SK-MEL-5 (cell line): ENCODE measurements around the gene HOXD3. TPM values are rescaled to one million over a fixed set of nuclear protein-coding genes. Genes with fewer than 3 reads are reported as not detected.
A peak's percentile ranks its signal among the peaks of the same experiment; 100 is the strongest.

ENCODE experiments used
- DNase-seq: peaks from one replicate; pipeline ENCODE4 v3.0.0-alpha.2; 2016; ENCODE audit warnings: low read depth, low spot score
- in situ Hi-C: cut with HindIII; loops from 2 replicates; pipeline ENCODE4 v1.10.0; 2016; ENCODE audit warnings: low sequenced_read_pairs, high pct_unique_total_duplicates, low pct_unique_long_range_greater_than_20kb
- total RNA-seq: library from RNA; depleted of rRNA; stranded (reverse); fragments of >200 nt; shearing (Covaris generic); gene quantifications from 2 replicates; pipeline ENCODE4 v1.2.3, GENCODE V29; 2014

HOXD3 gene
- total RNA-seq, 1 experiment from 2014 or later, result 4.9 TPM

DNA sequence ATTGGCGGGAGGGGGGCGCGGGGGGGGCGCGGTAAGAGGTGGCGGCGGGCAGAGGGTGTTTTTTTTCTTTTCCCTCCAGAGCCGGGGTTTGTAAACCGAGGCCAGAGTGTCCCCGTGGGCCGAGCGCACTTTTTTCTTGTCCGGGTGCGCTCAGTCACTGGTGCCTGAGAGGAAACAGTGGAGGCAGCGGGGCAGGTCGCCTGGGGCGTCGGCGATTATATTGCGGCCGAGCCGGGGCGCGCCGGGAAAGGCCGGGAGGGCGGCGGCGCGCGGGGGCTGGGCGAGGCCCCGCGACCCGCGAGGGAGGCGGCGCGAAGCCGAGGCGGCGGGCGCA, 27.3 kb upstream of the HOXD3 start:
- DNase-seq, result no peak
- in situ Hi-C loops, result no loop called here

DNA sequence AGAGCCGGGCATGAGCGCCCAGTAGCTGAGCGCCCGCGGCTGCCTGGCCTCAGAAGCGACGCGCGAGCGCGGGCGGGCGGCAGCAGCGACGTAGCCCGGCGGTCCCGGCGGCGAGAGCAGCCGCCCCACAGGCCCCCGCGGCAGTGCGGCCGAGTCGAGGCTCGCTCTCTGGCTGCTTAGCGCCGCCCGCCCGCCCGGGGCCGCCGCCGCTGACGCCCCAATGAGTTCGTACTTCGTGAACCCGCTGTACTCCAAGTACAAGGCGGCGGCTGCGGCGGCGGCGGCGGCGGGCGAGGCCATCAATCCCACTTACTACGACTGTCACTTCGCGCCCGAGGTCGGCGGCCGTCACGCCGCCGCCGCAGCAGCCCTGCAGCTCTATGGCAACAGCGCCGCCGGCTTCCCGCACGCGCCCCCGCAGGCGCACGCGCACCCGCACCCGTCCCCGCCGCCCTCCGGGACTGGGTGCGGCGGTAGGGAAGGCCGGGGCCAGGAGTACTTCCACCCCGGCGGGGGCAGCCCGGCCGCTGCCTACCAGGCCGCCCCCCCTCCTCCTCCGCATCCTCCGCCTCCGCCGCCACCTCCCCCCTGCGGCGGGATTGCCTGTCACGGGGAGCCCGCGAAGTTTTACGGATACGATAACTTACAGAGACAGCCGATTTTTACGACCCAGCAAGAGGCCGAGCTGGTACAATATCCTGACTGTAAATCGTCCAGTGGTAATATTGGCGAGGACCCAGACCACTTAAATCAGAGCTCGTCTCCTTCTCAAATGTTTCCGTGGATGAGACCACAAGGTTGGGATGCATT, 26.8 kb upstream of the HOXD3 start:
- DNase-seq, result peak; percentile 61
- in situ Hi-C loops, result no loop called here

GRCh38 chr2:176130957-176131847, 25.9 kb upstream of the HOXD3 start:
- no peak for DNase-seq
- in situ Hi-C loops, result no loop called here

DNA sequence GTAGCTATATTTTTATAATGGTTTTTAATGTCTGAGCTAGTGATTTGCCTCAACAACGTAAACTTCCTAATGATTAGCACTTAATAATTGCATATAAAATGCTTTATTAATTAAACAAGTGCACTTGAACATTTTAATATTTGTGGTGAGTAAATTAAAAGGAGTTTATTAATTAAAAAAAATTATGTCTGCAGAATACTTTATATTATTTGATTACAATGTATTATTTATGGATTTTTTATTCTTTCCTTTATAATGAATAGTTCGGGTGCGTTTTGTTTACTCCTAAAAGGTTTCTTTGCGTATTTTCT, 25.3 kb upstream of the HOXD3 start:
- no peak for DNase-seq
- in situ Hi-C loops, result no loop called here

DNA sequence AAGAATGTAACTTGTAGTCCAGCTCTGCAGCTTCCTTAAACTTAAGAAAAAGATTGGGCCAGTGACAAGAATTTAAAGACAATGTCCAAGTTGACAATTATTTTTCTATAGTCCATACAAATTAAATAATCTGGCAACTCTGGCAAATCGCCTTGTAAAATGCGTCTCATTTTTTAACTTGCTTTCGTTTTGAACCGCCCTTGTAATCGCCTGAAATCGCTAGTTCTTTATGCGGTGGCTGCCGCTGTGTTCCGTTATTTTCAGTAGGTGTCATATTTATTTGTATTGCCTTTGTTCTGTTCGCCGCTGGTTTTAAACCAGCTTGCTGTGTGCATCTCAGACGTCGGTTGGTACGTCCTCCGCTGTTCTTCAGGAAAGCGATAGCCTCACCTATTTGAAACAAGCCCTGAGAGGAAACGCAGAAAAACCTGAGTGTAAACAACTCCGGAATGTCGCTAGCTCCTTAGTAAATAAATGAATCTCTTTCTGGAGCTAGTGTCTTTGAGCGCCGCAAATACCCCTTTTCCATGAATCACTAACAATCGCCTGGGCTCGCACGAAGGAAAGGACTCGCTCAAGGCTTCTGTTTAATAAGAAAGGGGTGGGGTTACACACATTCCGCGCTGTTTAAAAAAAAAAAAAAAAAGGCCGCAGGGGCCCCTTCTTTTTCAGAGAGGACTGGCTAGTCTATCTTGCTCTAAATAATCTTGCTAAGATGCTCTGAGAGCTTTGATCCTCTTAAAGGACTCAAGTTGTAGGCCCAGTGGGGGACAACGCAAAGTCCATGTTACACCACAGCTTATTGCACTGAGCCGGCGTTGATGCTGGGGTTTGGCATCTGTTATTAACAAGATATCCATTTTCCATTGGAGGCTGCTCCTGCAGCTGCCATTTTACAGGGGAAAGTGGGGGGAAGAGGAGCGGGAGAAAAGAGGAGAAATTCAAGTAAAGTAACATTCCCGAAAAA, 24.6 kb upstream of the HOXD3 start:
- DNase-seq, result no peak
- in situ Hi-C loops, result no loop called here

GRCh38 chr2:176133389-176133788, 23.7 kb upstream of the HOXD3 start:
- no peak for DNase-seq
- in situ Hi-C loops, result no loop called here

DNA sequence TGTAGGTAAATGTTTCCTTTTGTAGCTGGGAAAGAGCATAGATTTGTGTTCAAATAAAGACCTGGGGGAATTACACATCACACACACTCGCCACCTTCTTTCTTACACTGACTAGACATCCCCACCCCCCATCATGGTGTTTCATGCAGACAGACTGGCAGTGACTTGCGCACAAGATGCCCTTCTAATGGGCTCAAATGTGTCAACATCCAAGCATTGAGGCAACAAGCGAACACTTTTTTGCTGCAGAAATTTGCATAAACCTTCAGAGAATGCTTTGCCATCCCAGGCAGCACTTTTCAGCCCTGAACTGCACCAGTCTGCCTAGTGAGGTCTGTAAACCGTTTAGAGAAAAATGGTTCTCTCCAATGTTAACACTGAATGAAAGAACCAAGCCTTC, 23.1 kb upstream of the HOXD3 start:
- DNase-seq, result no peak
- in situ Hi-C loops, result no loop called here

GRCh38 chr2:176135035-176135440, 22.1 kb upstream of the HOXD3 start:
- peak; percentile 38 for DNase-seq
- in situ Hi-C loops, result no loop called here

GRCh38 chr2:176136374-176137251, 20.5 kb upstream of the HOXD3 start:
- peak; percentile 26 for DNase-seq
- in situ Hi-C loops, result no loop called here

DNA sequence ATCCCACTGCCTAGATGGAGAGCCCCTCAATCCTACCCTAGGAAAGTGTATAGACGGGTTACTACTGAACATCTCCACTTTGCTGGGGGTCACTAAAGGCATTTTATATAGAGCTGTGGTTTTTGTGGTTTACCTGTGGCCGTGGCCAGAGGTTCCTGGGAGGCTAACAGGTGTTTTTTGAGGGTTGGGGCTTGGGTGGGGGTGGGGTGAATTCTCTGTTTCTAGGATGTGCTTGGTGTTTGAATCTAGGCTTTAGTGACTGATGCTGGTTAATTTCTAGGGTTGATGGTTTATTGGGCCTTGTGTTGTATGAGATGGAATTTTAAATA, 19.9 kb upstream of the HOXD3 start:
- DNase-seq, result no peak
- in situ Hi-C loops, result no loop called here

GRCh38 chr2:176137906-176138305, 19.2 kb upstream of the HOXD3 start:
- in situ Hi-C loops, result no loop called here
- no peak for DNase-seq

- DNase-seq, result no peak
- in situ Hi-C loops, result no loop called here
Observed at GRCh38 chr2:176138526-176138922, 18.6 kb upstream of the HOXD3 start.

GRCh38 chr2:176138923-176139660, 18.0 kb upstream of the HOXD3 start:
- DNase-seq, result no peak
- in situ Hi-C loops, result no loop called here

DNA sequence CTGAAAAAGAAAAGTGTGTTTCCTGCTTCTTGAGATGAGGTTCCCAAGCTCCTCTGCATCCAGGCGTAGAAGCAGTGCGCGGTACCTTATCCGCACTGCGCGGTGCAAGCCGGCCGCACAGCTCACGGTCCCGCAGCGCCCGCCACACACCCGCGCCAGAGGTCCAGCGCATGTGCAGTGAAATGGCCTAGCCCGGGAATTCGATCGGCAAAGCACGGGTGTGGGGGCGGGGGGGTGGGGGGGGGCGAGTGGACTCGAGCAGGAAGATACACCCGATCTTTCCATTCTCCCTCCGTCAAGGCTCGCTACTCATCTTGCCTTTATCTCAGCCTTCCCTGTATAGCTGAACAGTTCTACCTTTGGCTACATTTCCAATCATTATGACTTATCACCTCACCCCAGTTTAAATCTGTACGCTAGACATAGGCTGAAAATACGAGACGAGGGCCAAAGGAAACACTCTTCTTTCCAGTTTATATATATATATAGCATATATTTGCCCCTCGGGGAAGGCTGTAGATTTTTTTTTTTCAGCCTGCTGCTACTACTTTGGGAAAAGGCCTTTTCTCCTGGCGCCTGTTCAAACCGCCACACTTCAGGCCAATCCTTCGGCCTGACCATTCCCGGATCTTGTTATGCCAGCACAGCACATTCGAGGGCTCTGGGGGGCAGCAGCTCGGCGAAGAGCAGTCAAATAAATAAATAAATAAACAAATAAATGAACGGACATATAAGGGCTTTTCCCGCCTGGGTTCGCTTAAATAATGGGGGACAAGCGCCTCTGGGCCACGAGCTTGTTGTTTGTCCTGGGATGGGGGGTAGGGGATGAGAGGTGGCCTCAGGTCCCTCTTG, 17.2 kb upstream of the HOXD3 start:
- no peak for DNase-seq
- in situ Hi-C loops, result no loop called here

GRCh38 chr2:176140513-176141317, 16.4 kb upstream of the HOXD3 start:
- peak; percentile 80 for DNase-seq
- in situ Hi-C loops, result no loop called here
